Mesothelial cell of epicardium (in vitro differentiated cells): ENCODE data around the gene SEMA4D. TPM values are rescaled to one million over a fixed set of nuclear protein-coding genes. Genes with fewer than 3 reads are reported as not detected.

Source experiments
- DNase-seq, 2 experiments: peaks; one replicate each; pipeline ENCODE4 v3.0.0; 2021; ENCODE audit warnings: low spot score in 2 of 2; ENCODE audit not compliant: unreplicated experiment in 2 of 2
- H3K27ac Mint-ChIP-seq: 2 replicates; pipeline ENCODE4 v1.8.0; 2021; ENCODE audit warnings: mixed read lengths
- H3K27me3 Mint-ChIP-seq: 2 replicates; pipeline ENCODE4 v1.8.0; 2021; ENCODE audit warnings: low read depth, mixed read lengths
- H3K36me3 Mint-ChIP-seq: 2 replicates; pipeline ENCODE4 v1.8.0; 2021; ENCODE audit warnings: mixed read lengths
- H3K4me1 Mint-ChIP-seq: 2 replicates; pipeline ENCODE4 v1.8.0; 2021; ENCODE audit warnings: mixed read lengths
- H3K4me3 Mint-ChIP-seq: 2 replicates; pipeline ENCODE4 v1.8.0; 2021; ENCODE audit warnings: mild to moderate bottlenecking, moderate library complexity, mixed read lengths
- H3K9me3 Mint-ChIP-seq: 2 replicates; pipeline ENCODE4 v1.8.0; 2021; ENCODE audit warnings: mixed read lengths
- CTCF ChIP-seq: fragments of 200-600 bp; sonication (generic); IDR thresholded peaks from one replicate; pipeline ENCODE4 v1.5.0; 2021; ENCODE audit warnings: antibody characterized with exemption; ENCODE audit not compliant: unreplicated experiment
- total RNA-seq: library from RNA; stranded (reverse); gene quantifications from 3 replicates; pipeline ENCODE4 v1.2.1, GENCODE V29; 2021

SEMA4D gene
- total RNA-seq, 1 donor from 2014 or later = 44.7 TPM

GRCh38 chr9:89417832-89418473 lies 80.0 kb downstream of the SEMA4D start:
- no peak overlapping the region for H3K4me3 Mint-ChIP-seq
- DNase-seq = no peak
- H3K36me3 Mint-ChIP-seq = peaks cover 4% of the 10 kb centered on the region
- H3K9me3 Mint-ChIP-seq = no peaks in the 10 kb centered on the region
- H3K27ac Mint-ChIP-seq = no peak overlapping the region
- H3K4me1 Mint-ChIP-seq = peaks cover 10% of the 10 kb centered on the region
- no peaks in the 10 kb centered on the region for H3K27me3 Mint-ChIP-seq
- TF ChIP-seq CTCF = no peak

- TF ChIP-seq CTCF = no peak
- Mint-ChIP-seq H3K36me3 (peaks cover 20% of the 10 kb centered on the region), H3K4me1 (peaks cover 11% of the 10 kb centered on the region), H3K27me3 (no peaks in the 10 kb centered on the region), H3K4me3 (no peak overlapping the region), H3K27ac (no peak overlapping the region), H3K9me3 (peaks cover 5% of the 10 kb centered on the region)
- DNase-seq = no peak
These were observed 83.1 kb downstream of the SEMA4D start for GRCh38 chr9:89414670-89415324.

GRCh38 chr9:89413963-89414638 lies 83.8 kb downstream of the SEMA4D start:
- no peak for TF ChIP-seq CTCF
- no peak overlapping the region for H3K4me3 Mint-ChIP-seq
- no peak for DNase-seq
- no peak overlapping the region for H3K27ac Mint-ChIP-seq
- no peaks in the 10 kb centered on the region for H3K27me3 Mint-ChIP-seq
- H3K4me1 Mint-ChIP-seq = peaks cover 11% of the 10 kb centered on the region
- H3K36me3 Mint-ChIP-seq = peaks cover 24% of the 10 kb centered on the region
- peaks cover 5% of the 10 kb centered on the region for H3K9me3 Mint-ChIP-seq

- H3K27ac Mint-ChIP-seq = no peak overlapping the region
- DNase-seq = no peak
- H3K4me1 Mint-ChIP-seq = peaks cover 5% of the 10 kb centered on the region
- no peaks in the 10 kb centered on the region for H3K27me3 Mint-ChIP-seq
- no peak overlapping the region for H3K4me3 Mint-ChIP-seq
- TF ChIP-seq CTCF = no peak
- peaks cover 24% of the 10 kb centered on the region for H3K36me3 Mint-ChIP-seq
- H3K9me3 Mint-ChIP-seq = peaks cover 5% of the 10 kb centered on the region
These were observed 85.0 kb downstream of the SEMA4D start for GRCh38 chr9:89412951-89413350.

GRCh38 chr9:89412541-89412940 lies 85.4 kb downstream of the SEMA4D start:
- Mint-ChIP-seq H3K27ac (no peak overlapping the region), H3K36me3 (peaks cover 25% of the 10 kb centered on the region), H3K4me3 (no peak overlapping the region), H3K27me3 (no peaks in the 10 kb centered on the region), H3K4me1 (peaks cover 4% of the 10 kb centered on the region), H3K9me3 (peaks cover 8% of the 10 kb centered on the region)
- TF ChIP-seq CTCF = no peak
- DNase-seq = no peak
